Measurements from ENCODE around the gene EBP. TPM values are rescaled to one million over a fixed set of nuclear protein-coding genes. Genes with fewer than 3 reads are reported as not detected.

The EBP gene
- polyA plus RNA-seq, 1 donor (not counting 4 experiments of a cell fraction or from before 2014, with no cell fraction given): 194 TPM

GRCh38 chrX:48531358-48531959 lies 9.9 kb downstream of the EBP start:
- peak; percentile 95 for FAIRE-seq
- Histone ChIP-seq H4K20me1 (ENCODE audit: control insufficient read depth, extremely low read depth, insufficient read depth, low read length) (no peaks in the 10 kb centered on the region), H3K27me3 (ENCODE audit: control insufficient read depth, extremely low read depth, insufficient read depth, low read length) (no peaks in the 10 kb centered on the region), H3K79me2 (ENCODE audit: control insufficient read depth, insufficient read depth, low read length) (no peaks in the 10 kb centered on the region), H3K4me1 (ENCODE audit: control insufficient read depth, extremely low read depth, insufficient read depth, low read length) (peaks cover 21% of the 10 kb centered on the region), H3K4me2 (ENCODE audit: control insufficient read depth, extremely low read depth, insufficient read depth, low read depth, low read length) (peak overlapping the region; percentile 10), H3K27ac (ENCODE audit: control insufficient read depth, insufficient read depth, low read length) (peak overlapping the region; percentile 92), H2AFZ (ENCODE audit: control insufficient read depth, low read length) (peak overlapping the region; percentile 54), H3K9ac (ENCODE audit: control insufficient read depth, extremely low read depth, insufficient read depth, low read length) (peak overlapping the region; percentile 63), H3K4me3 (ENCODE audit: control insufficient read depth in 2 of 3, extremely low read depth in 1 of 3, insufficient read depth in 2 of 3, low read depth in 1 of 3, low read length in 3 of 3) (no peak overlapping the region), H3K9me3 (ENCODE audit: control insufficient read depth, low read depth, low read length) (no peaks in the 10 kb centered on the region), H3K36me3 (ENCODE audit: control insufficient read depth in 2 of 2, extremely low read depth in 1 of 2, insufficient read depth in 2 of 2, low read length in 2 of 2) (peaks cover 6 to 10% of the 10 kb centered on the region in 2 experiments), H3K9me1 (ENCODE audit: control insufficient read depth, extremely low read depth, insufficient read depth, low read length) (no peaks in the 10 kb centered on the region)
- DNase-seq (ENCODE audit: low read depth, low spot score): no peak
- dilution Hi-C loops (cut with MboI; ENCODE audit: extremely low pct_ligation_motif_present, low sequenced_read_pairs): no loop called here
- no peak for TF ChIP-seq CTCF (optimal IDR thresholded peaks at IDR 0.05 in 1 of 3, IDR thresholded peaks at IDR 0.05 in 1 of 3, conservative IDR thresholded peaks at IDR 0.05 in 1 of 3; ENCODE audit: extremely low read depth in 1 of 3, insufficient read depth in 2 of 3, low read length in 3 of 3)
- TF ChIP-seq EZH2 (IDR thresholded peaks at IDR 0.05; ENCODE audit: low read length): no peak

- Histone ChIP-seq H3K27me3 (ENCODE audit: control insufficient read depth, extremely low read depth, insufficient read depth, low read length) (no peaks in the 10 kb centered on the region), H3K36me3 (ENCODE audit: control insufficient read depth in 2 of 2, extremely low read depth in 1 of 2, insufficient read depth in 2 of 2, low read length in 2 of 2) (peaks cover 4% of the 10 kb centered on the region in 2 experiments), H3K9me3 (ENCODE audit: control insufficient read depth, low read depth, low read length) (no peaks in the 10 kb centered on the region), H3K9me1 (ENCODE audit: control insufficient read depth, extremely low read depth, insufficient read depth, low read length) (no peaks in the 10 kb centered on the region), H3K4me2 (ENCODE audit: control insufficient read depth, extremely low read depth, insufficient read depth, low read depth, low read length) (peak overlapping the region; percentile 3), H3K4me3 (ENCODE audit: control insufficient read depth in 2 of 3, extremely low read depth in 1 of 3, insufficient read depth in 2 of 3, low read depth in 1 of 3, low read length in 3 of 3) (no peak overlapping the region), H3K27ac (ENCODE audit: control insufficient read depth, insufficient read depth, low read length) (peak overlapping the region; percentile 92), H3K79me2 (ENCODE audit: control insufficient read depth, insufficient read depth, low read length) (no peaks in the 10 kb centered on the region), H3K9ac (ENCODE audit: control insufficient read depth, extremely low read depth, insufficient read depth, low read length) (no peak overlapping the region), H3K4me1 (ENCODE audit: control insufficient read depth, extremely low read depth, insufficient read depth, low read length) (peaks cover 21% of the 10 kb centered on the region), H2AFZ (ENCODE audit: control insufficient read depth, low read length) (no peak overlapping the region), H4K20me1 (ENCODE audit: control insufficient read depth, extremely low read depth, insufficient read depth, low read length) (no peaks in the 10 kb centered on the region)
- no peak for DNase-seq (ENCODE audit: low read depth, low spot score)
- dilution Hi-C loops (cut with MboI; ENCODE audit: extremely low pct_ligation_motif_present, low sequenced_read_pairs): no loop called here
- no peak for TF ChIP-seq EZH2 (IDR thresholded peaks at IDR 0.05; ENCODE audit: low read length)
- no peak for TF ChIP-seq CTCF (optimal IDR thresholded peaks at IDR 0.05 in 1 of 3, IDR thresholded peaks at IDR 0.05 in 1 of 3, conservative IDR thresholded peaks at IDR 0.05 in 1 of 3; ENCODE audit: extremely low read depth in 1 of 3, insufficient read depth in 2 of 3, low read length in 3 of 3)
- FAIRE-seq: no peak
Observed at GRCh38 chrX:48532161-48532560, 10.6 kb downstream of the EBP start.
